Tongue (tissue), 2 donors: ENCODE results near the gene PLEKHD1. TPM values are rescaled to one million over a fixed set of nuclear protein-coding genes. Genes with fewer than 3 reads are reported as not detected.
"Not testable (repeated sequence)": the region's sequence is repeated elsewhere in the genome, so short reads cannot be mapped to it uniquely, and the experiment has no call there.

Experiments
- DNase-seq: peaks from one replicate; pipeline ENCODE4 v3.0.0-alpha.2; 2015
- total RNA-seq: library from RNA; depleted of rRNA; stranded (reverse); fragments of >200 nt; gene quantifications from one replicate; pipeline ENCODE4 v1.2.3, GENCODE V29; 2014

The PLEKHD1 gene
- total RNA-seq, 1 donor from 2014 or later = 0.21 TPM

- no peak for DNase-seq
Observed at GRCh38 chr14:69481815-69482568, 2.5 kb upstream of the PLEKHD1 start.

- DNase-seq = peak; percentile 72
Observed at GRCh38 chr14:69483765-69484443, 624 bp upstream of the PLEKHD1 start.

- no peak for DNase-seq
Observed at GRCh38 chr14:69485315-69485660, 760 bp downstream of the PLEKHD1 start.

- no peak for DNase-seq
Observed at GRCh38 chr14:69485701-69486100, 1.2 kb downstream of the PLEKHD1 start.

DNA sequence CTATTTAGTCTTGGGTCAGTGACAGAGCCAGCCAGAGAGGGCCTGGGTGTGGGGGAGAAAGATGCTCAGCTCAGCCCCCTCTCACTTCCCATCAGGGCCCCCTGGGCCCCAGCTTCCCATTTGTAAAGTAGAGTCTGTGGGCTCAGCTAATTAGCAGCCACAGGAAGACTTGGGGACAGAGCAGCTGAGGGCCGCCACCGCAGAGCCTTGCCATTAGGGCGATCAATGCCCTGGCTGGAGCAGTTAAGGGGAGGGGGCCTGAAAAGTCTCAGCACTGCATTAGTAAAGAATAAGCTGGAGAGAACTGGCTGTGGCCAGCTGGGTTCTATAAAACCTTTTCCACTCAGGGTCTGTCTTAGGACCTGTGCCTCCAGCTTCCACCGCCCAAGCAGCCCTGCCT lies 2.7 kb downstream of the PLEKHD1 start:
- no peak for DNase-seq

DNA sequence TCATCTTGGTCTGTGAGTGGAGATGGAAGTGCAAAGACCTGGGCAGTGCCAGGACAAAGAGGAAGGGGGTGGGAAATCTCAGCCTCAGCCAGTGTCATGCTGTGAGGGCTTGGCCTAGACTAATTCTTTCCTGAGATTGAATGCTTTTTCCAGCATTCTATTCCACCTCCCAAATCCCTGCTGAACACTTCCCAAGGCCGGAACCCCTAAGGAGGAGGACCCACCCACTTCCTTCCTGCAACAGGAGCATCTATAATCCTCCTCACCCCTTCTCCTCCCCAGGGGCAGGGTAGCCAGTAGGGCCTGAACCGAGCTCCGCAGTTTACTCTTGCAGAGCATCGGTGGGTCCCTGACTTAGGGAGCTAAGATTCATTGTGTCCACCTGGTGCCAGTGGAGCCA lies 3.2 kb downstream of the PLEKHD1 start:
- no peak for DNase-seq

DNA sequence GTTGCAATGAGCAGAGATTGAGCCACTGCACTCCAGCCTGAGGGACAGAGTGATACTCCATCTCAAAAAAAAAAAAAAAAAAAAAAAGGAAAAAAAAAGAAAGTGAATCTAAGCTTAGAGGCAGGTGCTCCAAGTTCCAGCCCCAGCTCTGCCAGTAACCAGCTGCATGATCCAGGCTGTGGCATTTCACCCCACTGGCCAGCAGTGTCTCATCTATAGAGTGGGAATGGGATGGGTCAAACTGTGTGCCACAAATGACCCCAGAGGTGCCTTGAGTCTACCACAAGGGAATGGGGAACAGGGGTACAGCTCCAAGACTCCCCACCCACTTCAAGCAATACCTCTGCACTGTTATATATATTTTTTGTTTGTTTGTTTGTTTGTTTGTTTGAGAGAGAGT lies 5.0 kb downstream of the PLEKHD1 start:
- DNase-seq = no peak

- no peak for DNase-seq
Observed at GRCh38 chr14:69490219-69490918, 5.8 kb downstream of the PLEKHD1 start.

DNA sequence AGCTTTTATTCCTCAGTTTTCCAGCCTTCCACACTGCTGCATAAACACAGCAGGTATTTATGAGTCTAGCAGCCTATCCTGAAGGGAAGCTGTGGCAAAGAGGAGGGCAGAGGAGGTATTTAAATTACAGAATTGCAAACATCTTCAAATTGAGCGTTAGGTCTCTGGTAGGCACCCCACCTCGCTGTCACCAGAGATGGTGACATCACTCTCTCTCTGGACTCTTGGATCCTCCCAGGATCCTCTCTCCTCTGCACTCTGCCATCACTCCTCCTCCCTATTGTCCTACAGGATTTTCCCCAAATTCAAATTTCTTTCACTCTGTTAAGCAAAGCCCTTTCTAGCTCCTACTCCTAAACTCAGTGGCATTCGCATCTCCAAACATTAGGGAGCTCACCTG lies 6.7 kb downstream of the PLEKHD1 start:
- no peak for DNase-seq

- no peak for DNase-seq
Observed at GRCh38 chr14:69493038-69493437, 8.5 kb downstream of the PLEKHD1 start.

- peak; percentile 22 for DNase-seq
Observed at GRCh38 chr14:69493791-69494190, 9.3 kb downstream of the PLEKHD1 start.

DNA sequence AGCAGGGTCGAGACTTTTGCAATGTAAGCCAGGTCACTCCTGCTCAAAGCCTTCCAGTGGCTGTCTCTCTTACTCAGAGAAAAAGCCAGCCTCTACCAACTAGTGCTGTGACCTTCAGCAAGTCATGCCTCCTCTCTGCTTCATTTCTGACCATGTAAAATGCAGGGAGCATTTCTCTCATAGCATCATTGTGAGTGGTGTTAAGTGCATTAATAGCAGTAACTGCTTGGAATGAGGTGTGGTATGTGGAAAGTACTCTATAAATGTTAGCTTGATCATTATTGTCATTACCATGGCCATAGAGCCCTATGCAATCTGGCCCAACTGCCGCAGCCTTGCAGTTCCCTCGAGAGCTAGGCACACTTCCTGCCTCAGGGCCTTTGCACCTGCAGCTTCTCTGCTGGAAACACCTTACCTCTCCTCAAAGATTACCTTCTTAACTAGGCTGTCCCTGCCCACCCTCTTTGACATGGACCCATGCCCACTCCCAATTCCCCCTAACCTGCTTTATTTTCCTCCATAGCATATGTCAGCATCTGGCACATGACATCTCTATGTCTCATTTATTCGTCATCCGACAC lies 10.9 kb downstream of the PLEKHD1 start:
- no peak for DNase-seq

DNA sequence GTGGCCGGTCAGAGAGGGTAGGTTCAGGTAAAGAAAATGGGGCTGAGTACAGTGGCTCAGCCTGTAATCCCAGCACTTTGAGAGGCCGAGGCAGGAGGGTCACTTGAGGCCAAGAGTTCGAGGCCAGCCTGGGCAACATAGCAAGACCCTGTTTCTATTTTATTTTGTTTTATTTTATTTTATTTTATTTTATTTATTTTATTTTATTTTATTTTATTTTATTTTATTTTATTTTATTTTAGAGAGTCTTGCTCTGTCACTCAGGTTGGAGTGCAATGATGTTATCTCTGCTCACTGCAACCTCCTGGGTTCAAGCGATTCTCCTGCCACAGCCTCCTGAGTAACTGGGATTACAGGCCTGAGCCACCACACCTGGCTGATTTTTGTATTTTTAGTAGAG lies 13.3 kb downstream of the PLEKHD1 start:
- DNase-seq = not testable (repeated sequence)

GRCh38 chr14:69498286-69498685 lies 13.8 kb downstream of the PLEKHD1 start:
- peak; percentile 41 for DNase-seq

DNA sequence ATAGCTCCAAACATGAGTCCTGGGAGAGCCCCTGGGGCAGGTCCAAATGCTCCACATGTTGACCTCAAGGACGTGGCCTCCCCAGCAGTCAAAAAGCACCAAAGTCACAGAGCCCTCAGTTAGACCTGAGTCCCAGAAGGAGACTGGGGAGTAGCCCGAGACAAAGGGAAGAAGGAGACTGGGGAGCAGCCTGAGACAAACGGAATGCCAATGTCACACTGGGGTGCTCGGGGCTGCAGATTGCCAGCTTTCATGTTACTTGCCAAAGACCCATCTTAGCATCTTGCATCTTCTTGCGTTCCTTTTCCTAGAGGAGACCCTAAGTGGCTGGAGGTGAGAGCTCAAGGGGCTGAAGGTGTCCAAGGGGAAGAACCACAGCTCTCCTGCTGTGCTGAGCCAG lies 14.9 kb downstream of the PLEKHD1 start:
- no peak for DNase-seq

- no peak for DNase-seq
Observed at GRCh38 chr14:69500096-69500495, 15.6 kb downstream of the PLEKHD1 start.

DNA sequence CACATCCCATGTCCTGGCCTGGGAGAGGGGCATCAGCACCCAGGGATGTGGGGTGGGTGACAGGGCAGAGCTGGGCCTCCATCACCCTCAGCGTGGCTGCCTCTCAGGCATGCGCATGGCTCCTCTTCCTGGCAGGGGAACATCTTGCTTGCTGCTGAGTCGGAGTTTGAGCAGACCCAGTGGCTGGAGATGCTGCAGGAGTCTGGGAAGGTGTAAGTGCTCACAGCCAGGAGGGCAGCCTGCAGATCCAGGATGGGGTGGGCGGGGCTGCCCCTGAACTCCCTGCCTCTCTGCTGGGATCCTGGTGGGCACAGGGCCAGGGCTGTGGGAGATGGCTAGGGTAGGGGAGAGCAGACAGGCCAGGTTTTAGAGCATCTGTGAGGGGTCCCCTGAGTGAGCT lies 16.2 kb downstream of the PLEKHD1 start:
- DNase-seq = no peak

- DNase-seq = peak; percentile 84
Observed at GRCh38 chr14:69501423-69501838, 16.9 kb downstream of the PLEKHD1 start.

DNA sequence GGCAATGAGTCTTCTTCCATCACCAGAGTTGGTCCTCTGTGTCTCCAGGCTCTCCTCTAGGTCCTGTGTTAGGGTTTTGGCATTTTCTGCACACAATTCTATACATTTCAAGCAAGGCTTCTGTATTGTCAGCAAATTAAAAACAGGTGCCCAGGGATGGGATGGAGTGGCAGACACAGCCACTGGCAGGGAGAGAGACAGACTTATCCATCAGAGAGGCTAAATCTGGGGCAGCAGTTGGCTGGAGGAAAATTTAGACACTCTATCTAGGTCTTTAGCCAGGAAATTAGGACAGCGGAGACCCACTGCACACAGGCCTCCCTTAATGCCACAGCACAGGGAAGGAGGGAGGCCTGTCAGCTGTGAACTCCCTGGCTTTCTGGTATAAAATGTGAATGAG lies 20.2 kb downstream of the PLEKHD1 start:
- DNase-seq = peak; percentile 19

DNA sequence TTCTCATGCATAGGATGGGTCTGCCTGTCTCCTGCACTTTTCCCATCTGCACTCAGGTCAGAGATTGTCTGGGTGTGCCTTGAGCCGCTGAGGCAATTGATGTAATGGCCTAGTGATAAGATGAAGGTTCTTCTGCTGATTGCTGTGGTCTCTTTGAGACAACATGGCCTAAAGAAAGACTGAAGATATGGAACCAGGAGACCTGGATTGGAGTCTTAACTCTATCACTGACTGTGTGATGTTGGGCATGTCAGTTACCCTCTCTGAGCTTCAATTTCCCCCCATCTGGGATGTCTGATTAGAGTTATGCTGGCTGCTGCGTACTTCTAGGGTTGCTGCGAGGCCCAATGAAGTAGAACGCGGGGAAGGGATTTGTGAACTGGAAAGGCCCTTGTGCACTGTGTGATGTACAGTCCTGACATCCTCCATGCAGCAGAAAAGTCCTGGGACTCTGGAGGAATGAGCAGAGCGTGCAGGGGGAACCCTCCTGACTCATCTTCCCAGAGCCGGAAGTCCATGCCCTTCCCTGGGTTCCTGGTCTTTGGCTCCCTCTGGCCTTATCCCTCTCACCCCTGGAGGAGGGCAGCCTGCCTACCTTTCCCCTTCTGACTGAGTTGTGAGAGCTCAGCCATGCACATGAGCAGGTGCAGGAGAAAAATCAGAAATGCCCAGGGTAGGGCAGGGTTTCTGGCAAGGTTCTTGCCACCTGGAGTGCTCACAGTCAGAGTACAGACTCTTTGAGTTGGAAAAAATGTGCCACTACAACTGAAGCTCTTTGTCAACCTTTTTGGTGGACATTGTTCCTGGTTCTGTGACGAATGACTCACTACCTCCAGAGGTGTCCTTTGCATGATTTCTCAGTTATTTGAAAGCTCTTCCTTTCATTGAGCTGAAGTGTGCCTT lies 21.1 kb downstream of the PLEKHD1 start:
- DNase-seq = no peak

- DNase-seq = no peak
Observed at GRCh38 chr14:69506241-69506595, 21.7 kb downstream of the PLEKHD1 start.
